ENCODE results near the gene DNAJC7.
"Not testable (repeated sequence)": the region's sequence is repeated elsewhere in the genome, so short reads cannot be mapped to it uniquely, and the experiment has no call there.

DNAJC7 gene

GRCh38 chr17:41939693-41940090 is 77.5 kb downstream of the DNAJC7 start:
- Histone ChIP-seq H2AFZ (ENCODE audit: low read depth, low read length) (no peak overlapping the region), H3K4me3 (ENCODE audit: low read length) (no peak overlapping the region), H3K4me1 (ENCODE audit: insufficient read depth, low read length) (no peaks in the 10 kb centered on the region), H3K9me3 (ENCODE audit: low read length) (no peaks in the 10 kb centered on the region), H3K27me3 (ENCODE audit: insufficient read depth, low read length) (no peaks in the 10 kb centered on the region), H3K36me3 (ENCODE audit: insufficient read depth, low read length) (peaks cover 48% of the 10 kb centered on the region)

- H3K4me1 ChIP-seq (ENCODE audit: insufficient read depth, low read length): no peaks in the 10 kb centered on the region
- no peak overlapping the region for H2AFZ ChIP-seq (ENCODE audit: low read depth, low read length)
- no peaks in the 10 kb centered on the region for H3K27me3 ChIP-seq (ENCODE audit: insufficient read depth, low read length)
- no peaks in the 10 kb centered on the region for H3K9me3 ChIP-seq (ENCODE audit: low read length)
- no peak overlapping the region for H3K4me3 ChIP-seq (ENCODE audit: low read length)
- H3K36me3 ChIP-seq (ENCODE audit: insufficient read depth, low read length): peaks cover 49% of the 10 kb centered on the region
Observed at GRCh38 chr17:41939044-41939692, 78.1 kb downstream of the DNAJC7 start.

DNA sequence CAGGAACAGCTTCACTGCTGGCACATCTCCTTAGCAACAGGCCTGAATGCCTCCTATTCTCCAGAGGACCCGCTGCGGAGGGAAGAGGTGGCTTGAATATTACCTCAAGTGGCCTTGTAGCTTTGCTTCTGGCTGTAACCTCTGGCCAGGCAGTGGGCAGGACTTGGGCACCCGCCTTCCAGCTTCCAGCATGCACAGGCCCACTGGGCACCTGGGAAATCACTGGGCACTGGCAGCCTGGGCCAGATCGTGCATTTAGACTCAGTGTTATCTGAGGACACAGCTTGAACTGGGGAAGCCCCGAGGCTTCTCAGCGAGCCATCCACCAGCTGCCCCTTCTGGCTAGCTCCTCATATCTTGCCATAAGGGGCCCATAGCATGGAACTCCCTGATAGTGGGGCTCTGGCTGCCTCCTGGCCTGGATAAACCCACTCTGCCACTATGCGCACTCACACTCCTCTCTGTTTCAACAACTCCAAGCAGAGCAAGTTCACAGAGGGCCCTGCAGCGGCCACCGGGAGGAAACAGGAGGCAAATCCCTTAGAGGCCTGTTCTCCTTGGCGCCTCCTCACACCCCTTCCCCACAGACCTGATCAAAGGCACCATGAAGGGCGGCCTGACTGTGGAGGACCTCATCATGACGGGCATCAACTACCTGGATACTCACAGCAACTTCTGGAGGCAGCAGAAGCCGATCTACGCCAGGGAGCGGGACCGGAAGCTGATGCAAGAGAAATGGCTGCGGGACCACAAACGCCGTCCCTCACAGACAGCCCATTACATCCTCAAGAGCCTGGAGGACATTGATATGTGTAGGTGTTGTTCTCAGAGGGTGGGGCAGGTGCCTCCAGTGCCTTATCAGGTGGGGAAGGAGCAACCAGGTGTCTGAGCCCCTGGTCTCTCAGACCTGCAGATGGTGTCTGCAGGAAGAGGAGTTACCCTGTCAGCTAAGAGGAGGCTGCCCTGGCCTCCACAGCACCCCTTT is 79.0 kb downstream of the DNAJC7 start:
- H3K9me3 ChIP-seq (ENCODE audit: low read length): no peaks in the 10 kb centered on the region
- H3K4me3 ChIP-seq (ENCODE audit: low read length): no peak overlapping the region
- H3K36me3 ChIP-seq (ENCODE audit: insufficient read depth, low read length): peaks cover 49% of the 10 kb centered on the region
- no peak overlapping the region for H2AFZ ChIP-seq (ENCODE audit: low read depth, low read length)
- H3K4me1 ChIP-seq (ENCODE audit: insufficient read depth, low read length): no peaks in the 10 kb centered on the region
- H3K27me3 ChIP-seq (ENCODE audit: insufficient read depth, low read length): no peaks in the 10 kb centered on the region

GRCh38 chr17:41935641-41936040 is 81.6 kb downstream of the DNAJC7 start:
- Histone ChIP-seq H3K27me3 (ENCODE audit: insufficient read depth, low read length) (no peaks in the 10 kb centered on the region), H3K9me3 (ENCODE audit: low read length) (no peaks in the 10 kb centered on the region), H3K4me1 (ENCODE audit: insufficient read depth, low read length) (peaks cover 5% of the 10 kb centered on the region), H3K4me3 (ENCODE audit: low read length) (no peak overlapping the region), H2AFZ (ENCODE audit: low read depth, low read length) (no peak overlapping the region), H3K36me3 (ENCODE audit: insufficient read depth, low read length) (peaks cover 49% of the 10 kb centered on the region)

GRCh38 chr17:41932816-41933389 is 84.3 kb downstream of the DNAJC7 start:
- H3K27me3 ChIP-seq (ENCODE audit: insufficient read depth, low read length): no peaks in the 10 kb centered on the region
- H3K4me1 ChIP-seq (ENCODE audit: insufficient read depth, low read length): peaks cover 14% of the 10 kb centered on the region
- no peak overlapping the region for H2AFZ ChIP-seq (ENCODE audit: low read depth, low read length)
- no peak overlapping the region for H3K4me3 ChIP-seq (ENCODE audit: low read length)
- peaks cover 31% of the 10 kb centered on the region for H3K36me3 ChIP-seq (ENCODE audit: insufficient read depth, low read length)
- no peaks in the 10 kb centered on the region for H3K9me3 ChIP-seq (ENCODE audit: low read length)

DNA sequence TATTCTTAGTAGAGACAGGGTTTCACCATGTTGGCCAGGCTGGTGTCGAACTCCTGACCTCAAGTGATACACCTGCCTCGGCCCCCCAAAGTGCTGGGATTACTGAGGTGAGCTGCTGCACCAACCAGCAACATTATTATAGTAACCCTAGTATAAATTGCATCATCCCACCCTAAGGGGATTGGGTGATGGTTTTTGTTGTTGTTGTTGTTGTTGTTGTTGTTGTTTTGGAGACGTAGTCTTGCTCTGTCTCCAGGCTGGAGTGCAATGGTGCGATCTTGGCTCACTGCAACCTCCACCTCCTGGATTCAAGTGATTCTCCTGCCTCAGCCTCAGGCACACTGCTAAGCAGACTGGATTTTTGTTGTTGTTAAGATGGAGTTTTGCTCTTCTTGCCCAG is 85.5 kb downstream of the DNAJC7 start:
- not testable (repeated sequence) for H2AFZ ChIP-seq (ENCODE audit: low read depth, low read length); H3K27me3 ChIP-seq (ENCODE audit: insufficient read depth, low read length); H3K9me3 ChIP-seq (ENCODE audit: low read length); H3K4me3 ChIP-seq (ENCODE audit: low read length)
- peaks cover 14% of the 10 kb centered on the region for H3K4me1 ChIP-seq (ENCODE audit: insufficient read depth, low read length)
- H3K36me3 ChIP-seq (ENCODE audit: insufficient read depth, low read length): peaks cover 20% of the 10 kb centered on the region

DNA sequence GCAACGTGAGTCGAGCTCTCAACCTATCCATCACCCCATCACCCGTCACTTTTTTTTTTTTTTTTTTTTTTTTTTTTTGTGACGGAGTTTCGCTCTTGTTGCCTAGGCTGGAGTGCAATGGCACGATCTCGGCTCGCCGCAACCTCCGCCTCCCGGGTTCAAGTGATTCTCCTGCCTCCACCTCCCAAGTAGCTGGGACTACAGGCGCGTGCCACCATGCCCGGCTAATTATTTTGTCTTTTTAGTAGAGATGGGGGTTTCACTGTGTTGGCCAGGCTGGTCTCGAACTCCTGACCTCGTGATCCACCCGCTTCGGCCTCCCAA is 86.4 kb downstream of the DNAJC7 start:
- H3K9me3 ChIP-seq (ENCODE audit: low read length); H3K27me3 ChIP-seq (ENCODE audit: insufficient read depth, low read length): not testable (repeated sequence)
- Histone ChIP-seq H2AFZ (ENCODE audit: low read depth, low read length) (peak overlapping the region; percentile 85), H3K4me3 (ENCODE audit: low read length) (peak overlapping the region; percentile 63), H3K4me1 (ENCODE audit: insufficient read depth, low read length) (peaks cover 14% of the 10 kb centered on the region), H3K36me3 (ENCODE audit: insufficient read depth, low read length) (peaks cover 11% of the 10 kb centered on the region)

DNA sequence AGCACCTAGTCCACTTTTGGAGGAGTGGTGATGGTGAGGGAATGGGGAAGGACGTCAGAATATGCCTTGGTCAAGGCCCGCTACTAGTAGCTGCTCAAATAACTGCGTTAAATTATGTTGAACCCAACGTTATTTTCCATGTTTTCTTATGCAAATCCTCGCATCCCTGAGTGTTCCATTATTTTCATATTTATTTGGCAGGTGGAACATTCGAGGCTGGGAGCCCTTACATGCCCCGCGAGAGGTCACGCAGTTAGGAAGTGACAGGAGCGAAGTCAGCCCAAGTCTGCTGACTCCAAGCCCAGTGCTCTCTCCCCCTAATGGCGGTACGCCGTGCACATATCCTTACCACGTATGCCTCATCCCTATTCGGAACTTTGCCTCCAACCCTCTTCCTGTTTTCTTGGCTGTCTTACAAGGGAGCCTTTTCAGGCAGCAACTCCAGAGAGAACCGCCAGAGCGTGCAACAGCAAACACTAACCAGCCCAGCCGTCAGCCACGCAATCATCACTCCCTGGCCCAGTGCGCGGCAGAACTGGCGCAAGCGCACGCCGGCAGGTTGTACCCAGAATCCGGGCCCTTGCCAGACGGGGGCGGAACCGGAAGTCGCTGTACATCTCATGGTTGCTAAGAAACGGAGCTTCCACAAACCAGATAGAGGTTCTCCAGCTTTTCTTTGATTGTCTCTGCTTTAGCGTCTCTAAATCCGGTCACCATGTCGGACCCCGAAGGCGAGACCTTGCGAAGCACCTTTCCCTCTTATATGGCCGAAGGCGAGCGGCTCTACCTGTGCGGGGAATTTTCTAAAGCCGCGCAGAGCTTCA is 87.0 kb downstream of the DNAJC7 start, which contains the start of gene ODAD4:
ODAD4 (plus strand) TSS at position 609 of the 824 bp plus-strand sequence; CDS start at position 716, 107 bp downstream.
- H3K9me3 ChIP-seq (ENCODE audit: low read length): no peaks in the 10 kb centered on the region
- H3K4me3 ChIP-seq (ENCODE audit: low read length): peak within 1 kb of the TSS; percentile 63
- no peaks in the 10 kb centered on the region for H3K27me3 ChIP-seq (ENCODE audit: insufficient read depth, low read length)
- peaks cover 5% of the 10 kb centered on the region for H3K36me3 ChIP-seq (ENCODE audit: insufficient read depth, low read length)
- peak within 1 kb of the TSS; percentile 85 for H2AFZ ChIP-seq (ENCODE audit: low read depth, low read length)
- H3K4me1 ChIP-seq (ENCODE audit: insufficient read depth, low read length): peaks cover 14% of the 10 kb centered on the region

- H3K36me3 ChIP-seq (ENCODE audit: insufficient read depth, low read length): no peaks in the 10 kb centered on the region
- no peak overlapping the region for H2AFZ ChIP-seq (ENCODE audit: low read depth, low read length)
- H3K4me3 ChIP-seq (ENCODE audit: low read length): no peak overlapping the region
- H3K9me3 ChIP-seq (ENCODE audit: low read length): no peaks in the 10 kb centered on the region
- peaks cover 14% of the 10 kb centered on the region for H3K4me1 ChIP-seq (ENCODE audit: insufficient read depth, low read length)
- H3K27me3 ChIP-seq (ENCODE audit: insufficient read depth, low read length): no peaks in the 10 kb centered on the region
Observed at GRCh38 chr17:41928693-41929251, 88.5 kb downstream of the DNAJC7 start.
